Adrenal gland (tissue), 12 donors: ENCODE results near the gene EFCAB14. TPM values are rescaled to one million over a fixed set of nuclear protein-coding genes. Genes with fewer than 3 reads are reported as not detected.
A peak's percentile ranks its signal among the peaks of the same experiment; 100 is the strongest.

Experiments
- DNase-seq, 7 donors: peaks; one replicate each; pipeline ENCODE4 v3.0.0-alpha.2; 2019 to 2020
- H3K27ac ChIP-seq, 5 donors: fragments of 200-600 bp; sonication (generic) in 4 of 5; 1 replicate in 3 of 5; 2 replicates in 2 of 5; pipeline versions ENCODE4 v1.5.1 to v1.8.0; 2016 to 2020; ENCODE audit warnings: mild to moderate bottlenecking in 1 of 5
- H3K27me3 ChIP-seq: fragments of 200-600 bp; 2 replicates; pipeline ENCODE4 v1.8.0; 2021
- H3K36me3 ChIP-seq, 2 donors: fragments of 200-600 bp; replicated peaks in 1 of 2; 1 replicate in 1 of 2; 2 replicates in 1 of 2; pipeline versions ENCODE4 v1.5.1 to v1.8.0; 2018 to 2022
- H3K4me1 ChIP-seq, 2 donors: fragments of 200-600 bp; replicated peaks in 1 of 2; 1 replicate in 1 of 2; 2 replicates in 1 of 2; pipeline versions ENCODE4 v1.5.1 to v1.8.0; 2018 to 2021
- H3K4me3 ChIP-seq, 4 donors: fragments of 200-600 bp; sonication (generic) in 3 of 4; one replicate each; pipeline ENCODE4 v1.5.1; 2016 to 2018
- H3K9me3 ChIP-seq, 3 donors: fragments of 200-600 bp; sonication (generic) in 1 of 3; replicated peaks in 1 of 3; 1 replicate in 2 of 3; 2 replicates in 1 of 3; pipeline versions ENCODE4 v1.5.1 to v1.8.0; 2016 to 2021
- POLR2A ChIP-seq, 2 donors: fragments of 450-650 bp; IDR thresholded peaks; one replicate each; pipeline ENCODE4 v1.6.1; 2017; ENCODE audit warnings: antibody characterized with exemption in 2 of 2, mild to moderate bottlenecking in 2 of 2, moderate library complexity in 1 of 2
- WGBS, 4 donors: extraction: QIAGEN DNeasy Blood & Tissue Kit in 2 of 4; methylation state at CpG; one replicate each; pipeline versions ENCODE4 v1.1.5 to v1.1.7; 2013 to 2017; 5-methylcytosine and 5-hydroxymethylcytosine counted together
- intact Hi-C, 2 donors: fragments of 100-400 bp; cut with DNase I; formaldehyde crosslinking; loops; one replicate each; pipeline versions ENCODE4 v1.14.1 to v1.15.0; 2022 to 2023
- polyA plus RNA-seq, 3 donors: library from polyadenylated mRNA; stranded (reverse); fragments of 200-250 nt in 2 of 3; fragments of 350-450 nt in 1 of 3; fragmentation: Illumina TruSeq in 1 of 3; extraction: RNeasy Lipid Tissue Mini Kit (QIAGEN cat#74804) in 1 of 3; gene quantifications; one replicate each; pipeline ENCODE4 v1.2.3, GENCODE V29; 2013 to 2014
- total RNA-seq, 9 donors: library from RNA; depleted of rRNA in 4 of 9; stranded (reverse); fragments of >200 nt in 4 of 9; fragments of 120-200 nt in 1 of 9; fragmentation: NEBNext Ultra II Directional in 1 of 9; extraction: Animal tissue kit (Norgen Biotek cat#: 25700) in 1 of 9; gene quantifications; one replicate each; pipeline versions ENCODE4 v1.1.0 to v1.2.4, GENCODE V29; 2013 to 2023
- TF ChIP-seq, protein P1 (sequence below), 6 experiments: fragments of 450-650 bp in 4 of 6; fragments of 200-600 bp in 2 of 6; sonication (generic) in 1 of 6; IDR thresholded peaks; 1 replicate in 5 of 6; 2 replicates in 1 of 6; pipeline versions ENCODE4 v1.5.1 to v1.8.0; 2016 to 2021; ENCODE audit warnings: antibody characterized with exemption in 6 of 6, mild to moderate bottlenecking in 2 of 6, moderate library complexity in 1 of 6
- donor health status: healthy with polysubstance abuse.
- donor health status: Bipolar disorder and iron deficiency.
- donor health status: DM: yes; HTN: yes; CAD: no.
- donor health status: DM: no; HTN: no; CAD: no.
- donor health status: DM: no; HTN: no; CAD: no.
- donor health status: DM: yes; HTN: yes; CAD: no.

Gene EFCAB14
- total and polyA plus RNA-seq, 12 donors, result 17.9 to 138 (median 77.3) TPM

DNA sequence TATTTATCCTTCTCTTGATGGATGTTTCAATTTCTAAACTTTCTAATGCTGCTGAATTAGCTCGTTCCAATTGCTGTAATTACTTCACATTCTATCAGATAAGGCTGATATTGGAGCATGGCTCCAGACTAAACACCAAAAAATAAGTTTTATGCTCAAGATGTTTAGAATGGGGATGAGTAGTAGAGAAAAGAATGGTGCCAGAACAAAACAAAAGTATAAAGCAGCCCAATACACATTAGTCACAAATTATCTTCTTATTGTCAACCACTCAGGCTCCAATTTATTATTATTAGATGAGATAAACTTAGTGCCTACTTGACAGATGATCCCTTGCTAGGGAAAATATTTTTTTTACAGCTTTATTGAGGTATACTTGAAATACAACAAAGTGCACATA lies 72.6 kb downstream of the EFCAB14 start:
- Histone ChIP-seq H3K4me1 (peaks cover 4 to 25% of the 10 kb centered on the region in 2 donors), H3K27me3 (no peaks in the 10 kb centered on the region), H3K27ac (peak overlapping the region in 1 of 5 donors; percentile 2), H3K4me3 (no peak overlapping the region), H3K9me3 (no peaks in the 10 kb centered on the region), H3K36me3 (no peaks in the 10 kb centered on the region)
- 44 to 58% (median 55%) methylated on average over 1 of the region's 1 CpG for WGBS, 4 donors
- intact Hi-C loops, result no loop called here
- no peak for TF ChIP-seq POLR2A (IDR thresholded peaks at IDR 0.05)
- TF ChIP-seq, protein P1, sequence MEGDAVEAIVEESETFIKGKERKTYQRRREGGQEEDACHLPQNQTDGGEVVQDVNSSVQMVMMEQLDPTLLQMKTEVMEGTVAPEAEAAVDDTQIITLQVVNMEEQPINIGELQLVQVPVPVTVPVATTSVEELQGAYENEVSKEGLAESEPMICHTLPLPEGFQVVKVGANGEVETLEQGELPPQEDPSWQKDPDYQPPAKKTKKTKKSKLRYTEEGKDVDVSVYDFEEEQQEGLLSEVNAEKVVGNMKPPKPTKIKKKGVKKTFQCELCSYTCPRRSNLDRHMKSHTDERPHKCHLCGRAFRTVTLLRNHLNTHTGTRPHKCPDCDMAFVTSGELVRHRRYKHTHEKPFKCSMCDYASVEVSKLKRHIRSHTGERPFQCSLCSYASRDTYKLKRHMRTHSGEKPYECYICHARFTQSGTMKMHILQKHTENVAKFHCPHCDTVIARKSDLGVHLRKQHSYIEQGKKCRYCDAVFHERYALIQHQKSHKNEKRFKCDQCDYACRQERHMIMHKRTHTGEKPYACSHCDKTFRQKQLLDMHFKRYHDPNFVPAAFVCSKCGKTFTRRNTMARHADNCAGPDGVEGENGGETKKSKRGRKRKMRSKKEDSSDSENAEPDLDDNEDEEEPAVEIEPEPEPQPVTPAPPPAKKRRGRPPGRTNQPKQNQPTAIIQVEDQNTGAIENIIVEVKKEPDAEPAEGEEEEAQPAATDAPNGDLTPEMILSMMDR (IDR thresholded peaks at IDR 0.05), result no peak
- DNase-seq, result no peak

DNA sequence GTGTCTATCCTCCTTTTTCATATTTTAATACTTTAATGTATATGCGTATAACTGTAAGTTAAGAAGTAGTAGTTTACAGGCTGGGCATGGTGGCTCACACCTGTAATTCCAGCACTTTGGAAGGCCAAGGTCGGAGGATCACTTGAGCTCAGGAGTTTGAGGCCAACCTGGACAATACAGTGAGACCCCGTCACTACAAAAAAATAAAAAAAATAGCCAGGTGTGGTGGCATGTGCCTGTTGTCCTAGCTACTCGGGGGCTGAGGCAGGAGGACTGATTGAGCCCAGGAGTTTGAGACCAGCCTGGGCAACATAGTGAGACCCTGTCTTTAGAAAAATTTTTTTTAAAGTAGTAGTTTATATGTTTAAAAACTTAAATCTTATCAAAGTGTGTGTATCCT lies 73.1 kb downstream of the EFCAB14 start:
- H3K27me3 ChIP-seq, result no peaks in the 10 kb centered on the region
- intact Hi-C loops, result no loop called here
- H3K9me3 ChIP-seq, result no peaks in the 10 kb centered on the region
- DNase-seq, result no peak
- H3K27ac ChIP-seq, result no peak overlapping the region
- peaks cover 4 to 25% of the 10 kb centered on the region in 2 donors for H3K4me1 ChIP-seq
- WGBS, 4 donors, result 94 to 100% (median 97%) methylated on average over 4 of the region's 4 CpGs
- TF ChIP-seq, protein P1 (IDR thresholded peaks at IDR 0.05), result no peak
- no peak for TF ChIP-seq POLR2A (IDR thresholded peaks at IDR 0.05)
- no peak overlapping the region for H3K4me3 ChIP-seq
- no peaks in the 10 kb centered on the region for H3K36me3 ChIP-seq

DNA sequence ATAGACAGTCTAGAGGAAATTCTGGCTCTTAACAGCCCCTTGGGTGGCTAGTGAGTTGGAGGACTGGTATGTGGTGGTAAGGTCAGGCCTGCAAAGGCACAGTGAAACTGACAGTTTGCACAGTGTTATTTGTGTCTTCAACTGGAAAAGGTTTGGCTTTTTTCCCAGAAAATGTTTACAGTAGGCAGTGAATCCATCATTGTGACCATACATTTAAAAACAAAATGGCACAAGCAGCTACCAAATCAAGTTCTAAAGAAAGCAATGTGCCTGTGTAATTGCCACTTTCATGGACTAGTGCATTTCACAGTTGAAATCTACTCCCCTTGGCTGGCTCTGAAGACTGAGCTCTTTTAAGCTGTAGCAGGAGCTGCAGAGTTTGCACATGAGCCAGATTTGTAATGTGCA lies 75.5 kb downstream of the EFCAB14 start:
- Histone ChIP-seq H3K27ac (peak overlapping the region in 1 of 5 donors; percentile 36), H3K27me3 (no peaks in the 10 kb centered on the region), H3K4me1 (peaks cover 4 to 25% of the 10 kb centered on the region in 2 donors), H3K36me3 (no peaks in the 10 kb centered on the region), H3K4me3 (no peak overlapping the region), H3K9me3 (no peaks in the 10 kb centered on the region)
- DNase-seq, result peak in 3 of 7 donors; percentile 35 to 44 (median 44)
- intact Hi-C loops, result no loop called here
- TF ChIP-seq, protein P1 (IDR thresholded peaks at IDR 0.05), result no peak
- TF ChIP-seq POLR2A (IDR thresholded peaks at IDR 0.05), result no peak

DNA sequence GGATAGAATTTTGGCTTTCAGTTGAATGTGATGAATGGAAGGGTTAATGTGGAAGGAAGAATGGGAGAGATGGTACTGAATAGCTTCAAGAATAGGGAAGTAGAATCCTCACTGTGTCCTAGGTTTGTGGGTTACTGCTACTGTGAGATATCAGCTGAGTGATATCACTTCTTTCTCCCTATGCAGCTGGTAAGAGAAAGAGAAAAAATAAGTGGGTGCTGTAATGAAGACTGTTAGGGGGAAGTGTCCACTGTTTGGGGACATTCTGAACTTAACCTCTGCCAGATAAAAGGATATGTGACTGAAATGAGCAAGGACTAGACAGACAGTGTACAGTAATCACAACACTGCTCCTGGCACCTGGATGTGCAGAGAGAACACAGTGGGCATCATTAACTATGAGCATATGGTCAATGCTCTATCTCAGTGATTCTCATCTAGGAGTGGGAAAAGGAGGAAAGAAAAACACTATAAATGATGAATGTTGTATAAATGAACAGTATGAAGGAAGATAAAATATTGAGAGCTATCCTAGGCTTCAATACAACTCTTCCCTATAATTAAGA lies 76.7 kb downstream of the EFCAB14 start:
- no peak for TF ChIP-seq POLR2A (IDR thresholded peaks at IDR 0.05)
- TF ChIP-seq, protein P1 (IDR thresholded peaks at IDR 0.05), result no peak
- Histone ChIP-seq H3K4me1 (peaks cover 4 to 34% of the 10 kb centered on the region in 2 donors), H3K27me3 (no peaks in the 10 kb centered on the region), H3K9me3 (no peaks in the 10 kb centered on the region), H3K4me3 (no peak overlapping the region), H3K27ac (no peak overlapping the region), H3K36me3 (no peaks in the 10 kb centered on the region)
- intact Hi-C loops, result no loop called here
- no peak for DNase-seq
